ENCODE data around the gene KRT13.

GRCh38 chr17:41544935-41545334 is 39.5 kb upstream of the KRT13 start:
- TF ChIP-seq KDM5B (IDR thresholded peaks at IDR 0.05; ENCODE audit: insufficient replicate concordance, low read depth, low read length) (no peak), SMC3 (conservative IDR thresholded peaks at IDR 0.05; ENCODE audit: insufficient read depth, low read depth, low read length) (no peak), ZNF592 (IDR thresholded peaks at IDR 0.05) (no peak), ZKSCAN8 (CRISPR knock-in tag; IDR thresholded peaks at IDR 0.05) (no peak), CHCHD3 (CRISPR knock-in tag; IDR thresholded peaks at IDR 0.05) (no peak), SFPQ (IDR thresholded peaks at IDR 0.05; ENCODE audit: low read depth, low read length) (no peak), JUND (IDR thresholded peaks at IDR 0.05; ENCODE audit: borderline replicate concordance, low read depth, low read length) (no peak), JUND (tag; IDR thresholded peaks at IDR 0.05; ENCODE audit: borderline replicate concordance, low read depth, low read length) (no peak), ZNF589 (CRISPR knock-in tag; IDR thresholded peaks at IDR 0.05; ENCODE audit: low read depth) (no peak), SIN3A (IDR thresholded peaks at IDR 0.05; ENCODE audit: borderline replicate concordance in 2 of 2, control insufficient read depth in 1 of 2, low read depth in 2 of 2, low read length in 2 of 2) (no peak), EZH2 (IDR thresholded peaks at IDR 0.05; ENCODE audit: borderline replicate concordance, low read depth, low read length) (no peak)
